Brain pericyte (primary cell): ENCODE results near the gene CNN3.
A peak's percentile ranks its signal among the peaks of the same experiment; 100 is the strongest.

Experiments used
- DNase-seq: peaks from one replicate; pipeline ENCODE4 v3.0.0-alpha.2; 2012; ENCODE audit warnings: low read depth, low spot score

Gene CNN3

GRCh38 chr1:94887603-94888171, 39.2 kb downstream of the CNN3 start:
- no peak for DNase-seq

- no peak for DNase-seq
Observed at GRCh38 chr1:94887106-94887505, 39.8 kb downstream of the CNN3 start.

- no peak for DNase-seq
Observed at GRCh38 chr1:94886361-94886760, 40.5 kb downstream of the CNN3 start.

GRCh38 chr1:94884507-94884906, 42.4 kb downstream of the CNN3 start:
- DNase-seq, result no peak

- DNase-seq, result no peak
Observed at GRCh38 chr1:94884106-94884505, 42.8 kb downstream of the CNN3 start.

GRCh38 chr1:94883691-94884090, 43.2 kb downstream of the CNN3 start:
- peak; percentile 65 for DNase-seq

GRCh38 chr1:94878329-94878728, 48.6 kb downstream of the CNN3 start:
- no peak for DNase-seq

GRCh38 chr1:94876362-94876761, 50.5 kb downstream of the CNN3 start:
- DNase-seq, result no peak

GRCh38 chr1:94875794-94876193, 51.1 kb downstream of the CNN3 start:
- no peak for DNase-seq

- DNase-seq, result no peak
Observed at GRCh38 chr1:94874423-94874822, 52.5 kb downstream of the CNN3 start.

- DNase-seq, result no peak
Observed at GRCh38 chr1:94873520-94874351, 53.2 kb downstream of the CNN3 start.

GRCh38 chr1:94872771-94873495, 54.0 kb downstream of the CNN3 start:
- no peak for DNase-seq

- DNase-seq, result no peak
Observed at GRCh38 chr1:94871031-94871430, 55.9 kb downstream of the CNN3 start.

- no peak for DNase-seq
Observed at GRCh38 chr1:94866164-94866807, 60.6 kb downstream of the CNN3 start.

- no peak for DNase-seq
Observed at GRCh38 chr1:94865360-94865759, 61.5 kb downstream of the CNN3 start.

GRCh38 chr1:94864821-94865220, 62.1 kb downstream of the CNN3 start:
- no peak for DNase-seq

GRCh38 chr1:94863919-94864318, 63.0 kb downstream of the CNN3 start:
- no peak for DNase-seq

- DNase-seq, result no peak
Observed at GRCh38 chr1:94863297-94863911, 63.5 kb downstream of the CNN3 start.

GRCh38 chr1:94862718-94863117, 64.2 kb downstream of the CNN3 start:
- DNase-seq, result no peak

GRCh38 chr1:94859174-94859573, 67.7 kb downstream of the CNN3 start:
- DNase-seq, result no peak

GRCh38 chr1:94858276-94858675, 68.6 kb downstream of the CNN3 start:
- no peak for DNase-seq

- DNase-seq, result no peak
Observed at GRCh38 chr1:94856868-94857267, 70.0 kb downstream of the CNN3 start.
